Esophagus muscularis mucosa (tissue), 4 donors: Measurements from ENCODE around the gene FAM13A. TPM values are rescaled to one million over a fixed set of nuclear protein-coding genes. Genes with fewer than 3 reads are reported as not detected.

ENCODE experiments used
- DNase-seq: peaks from one replicate; pipeline ENCODE4 v3.0.0-alpha.2; 2017; ENCODE audit errors: extremely low spot score
- H3K27ac ChIP-seq, 4 donors: fragments of 200-600 bp; sonication (generic); replicated peaks in 1 of 4; 1 replicate in 3 of 4; 2 replicates in 1 of 4; pipeline ENCODE4 v1.5.1; 2016 to 2019; ENCODE audit warnings: mild to moderate bottlenecking in 1 of 4
- H3K27me3 ChIP-seq, 4 donors: fragments of 200-600 bp; sonication (generic); one replicate each; pipeline versions ENCODE4 v1.5.1 to v1.6.0; 2016 to 2019
- H3K36me3 ChIP-seq, 4 donors: fragments of 200-600 bp; sonication (generic); one replicate each; pipeline ENCODE4 v1.5.1; 2016 to 2019
- H3K4me1 ChIP-seq, 4 donors: fragments of 200-600 bp; sonication (generic); one replicate each; pipeline ENCODE4 v1.5.1; 2016 to 2019
- H3K4me3 ChIP-seq, 4 donors: fragments of 200-600 bp; sonication (generic); 1 replicate in 2 of 4; 2 replicates in 2 of 4; pipeline ENCODE4 v1.5.1; 2016 to 2019; ENCODE audit warnings: mild to moderate bottlenecking in 4 of 4, moderate library complexity in 1 of 4
- H3K9me3 ChIP-seq, 4 donors: fragments of 200-600 bp; sonication (generic); 1 replicate in 3 of 4; 2 replicates in 1 of 4; pipeline ENCODE4 v1.5.1; 2016 to 2019
- CTCF ChIP-seq, 3 experiments: fragments of 200-600 bp in 2 of 3; fragments of 450-650 bp in 1 of 3; sonication (generic) in 2 of 3; IDR thresholded peaks; one replicate each; pipeline ENCODE4 v1.5.1; 2017 to 2019; ENCODE audit warnings: antibody characterized with exemption in 3 of 3, mild to moderate bottlenecking in 2 of 3, moderate library complexity in 1 of 3
- EP300 ChIP-seq: sonication (generic); formaldehyde crosslinking; IDR thresholded peaks from one replicate; pipeline ENCODE4 v1.6.1; 2017; ENCODE audit warnings: antibody characterized with exemption
- POLR2A ChIP-seq: fragments of 450-650 bp; IDR thresholded peaks from one replicate; pipeline ENCODE4 v1.6.1; 2017; ENCODE audit warnings: antibody characterized with exemption, moderate library complexity, mild to moderate bottlenecking, low read depth
- POLR2AphosphoS5 ChIP-seq, 2 donors: sonication (generic); formaldehyde crosslinking; IDR thresholded peaks; one replicate each; pipeline ENCODE4 v1.6.1; 2017; ENCODE audit warnings: antibody characterized with exemption in 2 of 2
- WGBS: methylation state at CpG from one replicate; pipeline ENCODE4 v1.1.5; 2018; 5-methylcytosine and 5-hydroxymethylcytosine counted together
- intact Hi-C: fragments of 100-400 bp; cut with DNase I; formaldehyde crosslinking; loops from one replicate; pipeline ENCODE4 v1.15.1; 2023
- total RNA-seq, 4 donors: library from RNA; depleted of rRNA; stranded (reverse); fragments of >200 nt; gene quantifications; one replicate each; pipeline versions ENCODE4 v1.1.0 to v1.2.1, GENCODE V29; 2016

The FAM13A gene
- total RNA-seq, 4 donors from 2014 or later = 22.4 to 27.2 (median 26.0) TPM

- no peak for TF ChIP-seq POLR2A
- no peak for TF ChIP-seq CTCF (IDR thresholded peaks at IDR 0.05)
- TF ChIP-seq EP300 = no peak
- TF ChIP-seq POLR2AphosphoS5 (IDR thresholded peaks at IDR 0.05) = no peak
- Histone ChIP-seq H3K27ac (no peak overlapping the region), H3K9me3 (no peaks in the 10 kb centered on the region), H3K27me3 (no peaks in the 10 kb centered on the region), H3K4me1 (peaks cover 8 to 53% (median 42%) of the 10 kb centered on the region in 4 donors), H3K4me3 (no peak overlapping the region), H3K36me3 (peaks cover 21 to 44% (median 34%) of the 10 kb centered on the region in 4 donors)
- intact Hi-C loops = no loop called here
- no peak for DNase-seq
- 94% methylated on average over 5 of the region's 5 CpGs for WGBS
Measured at GRCh38 chr4:88732714-88733368, 324.1 kb downstream of the FAM13A start.

- intact Hi-C loops = no loop called here
- Histone ChIP-seq H3K4me1 (peaks cover 17 to 43% (median 30%) of the 10 kb centered on the region in 4 donors), H3K36me3 (peaks cover 32 to 52% (median 47%) of the 10 kb centered on the region in 4 donors), H3K9me3 (no peaks in the 10 kb centered on the region), H3K27ac (no peak overlapping the region), H3K4me3 (no peak overlapping the region), H3K27me3 (no peaks in the 10 kb centered on the region)
- TF ChIP-seq POLR2A = no peak
- TF ChIP-seq CTCF (IDR thresholded peaks at IDR 0.05) = no peak
- no peak for TF ChIP-seq EP300
- TF ChIP-seq POLR2AphosphoS5 (IDR thresholded peaks at IDR 0.05) = no peak
- DNase-seq = no peak
- WGBS = 87% methylated on average over 4 of the region's 4 CpGs
Measured at GRCh38 chr4:88731381-88731780, 325.6 kb downstream of the FAM13A start.

- no peak for DNase-seq
- Histone ChIP-seq H3K27ac (no peak overlapping the region), H3K9me3 (no peaks in the 10 kb centered on the region), H3K4me3 (no peak overlapping the region), H3K27me3 (no peaks in the 10 kb centered on the region), H3K36me3 (peaks cover 32 to 52% (median 47%) of the 10 kb centered on the region in 4 donors), H3K4me1 (peaks cover 17 to 43% (median 27%) of the 10 kb centered on the region in 4 donors)
- intact Hi-C loops = no loop called here
- WGBS = 89% methylated on average over 5 of the region's 5 CpGs
- TF ChIP-seq POLR2A = no peak
- no peak for TF ChIP-seq POLR2AphosphoS5 (IDR thresholded peaks at IDR 0.05)
- no peak for TF ChIP-seq EP300
- no peak for TF ChIP-seq CTCF (IDR thresholded peaks at IDR 0.05)
Measured at GRCh38 chr4:88730811-88731210, 326.2 kb downstream of the FAM13A start.

GRCh38 chr4:88729146-88729760 is 327.7 kb downstream of the FAM13A start:
- no peak for DNase-seq
- peaks cover 32 to 52% (median 47%) of the 10 kb centered on the region in 4 donors for H3K36me3 ChIP-seq
- WGBS = 73% methylated on average over 6 of the region's 6 CpGs
- no peak overlapping the region for H3K27ac ChIP-seq
- H3K4me1 ChIP-seq = peaks cover 14 to 31% (median 16%) of the 10 kb centered on the region in 4 donors
- H3K4me3 ChIP-seq = no peak overlapping the region
- no peaks in the 10 kb centered on the region for H3K27me3 ChIP-seq
- intact Hi-C loops = no loop called here
- H3K9me3 ChIP-seq = no peaks in the 10 kb centered on the region
- TF ChIP-seq EP300 (no peak), POLR2AphosphoS5 (IDR thresholded peaks at IDR 0.05) (peak; percentile 8 to 58), POLR2A (no peak)

- H3K4me3 ChIP-seq = no peak overlapping the region
- H3K9me3 ChIP-seq = no peaks in the 10 kb centered on the region
- peaks cover 32 to 59% (median 52%) of the 10 kb centered on the region in 4 donors for H3K36me3 ChIP-seq
- no peak for TF ChIP-seq POLR2A
- TF ChIP-seq CTCF (IDR thresholded peaks at IDR 0.05) = no peak
- no peak for TF ChIP-seq POLR2AphosphoS5 (IDR thresholded peaks at IDR 0.05)
- TF ChIP-seq EP300 = no peak
- H3K27ac ChIP-seq = no peak overlapping the region
- no peak for DNase-seq
- intact Hi-C loops = no loop called here
- WGBS = 88% methylated on average over 5 of the region's 6 CpGs
- H3K4me1 ChIP-seq = peaks cover 21 to 36% (median 26%) of the 10 kb centered on the region in 4 donors
- H3K27me3 ChIP-seq = no peaks in the 10 kb centered on the region
Measured at GRCh38 chr4:88728146-88728545, 328.8 kb downstream of the FAM13A start.
